Activated effector memory CD4-positive, alpha-beta T cell treated with Interleukin-2 at 50 U/mL for 16 hours (primary cell): Measurements from ENCODE around the gene PNRC1.
A peak's percentile ranks its signal among the peaks of the same experiment; 100 is the strongest.
"Not testable (repeated sequence)": the region's sequence is repeated elsewhere in the genome, so short reads cannot be mapped to it uniquely, and the experiment has no call there.

ENCODE experiments used
- DNase-seq: peaks from one replicate; pipeline ENCODE4 v3.0.0-alpha.2; 2020

PNRC1 gene

DNA sequence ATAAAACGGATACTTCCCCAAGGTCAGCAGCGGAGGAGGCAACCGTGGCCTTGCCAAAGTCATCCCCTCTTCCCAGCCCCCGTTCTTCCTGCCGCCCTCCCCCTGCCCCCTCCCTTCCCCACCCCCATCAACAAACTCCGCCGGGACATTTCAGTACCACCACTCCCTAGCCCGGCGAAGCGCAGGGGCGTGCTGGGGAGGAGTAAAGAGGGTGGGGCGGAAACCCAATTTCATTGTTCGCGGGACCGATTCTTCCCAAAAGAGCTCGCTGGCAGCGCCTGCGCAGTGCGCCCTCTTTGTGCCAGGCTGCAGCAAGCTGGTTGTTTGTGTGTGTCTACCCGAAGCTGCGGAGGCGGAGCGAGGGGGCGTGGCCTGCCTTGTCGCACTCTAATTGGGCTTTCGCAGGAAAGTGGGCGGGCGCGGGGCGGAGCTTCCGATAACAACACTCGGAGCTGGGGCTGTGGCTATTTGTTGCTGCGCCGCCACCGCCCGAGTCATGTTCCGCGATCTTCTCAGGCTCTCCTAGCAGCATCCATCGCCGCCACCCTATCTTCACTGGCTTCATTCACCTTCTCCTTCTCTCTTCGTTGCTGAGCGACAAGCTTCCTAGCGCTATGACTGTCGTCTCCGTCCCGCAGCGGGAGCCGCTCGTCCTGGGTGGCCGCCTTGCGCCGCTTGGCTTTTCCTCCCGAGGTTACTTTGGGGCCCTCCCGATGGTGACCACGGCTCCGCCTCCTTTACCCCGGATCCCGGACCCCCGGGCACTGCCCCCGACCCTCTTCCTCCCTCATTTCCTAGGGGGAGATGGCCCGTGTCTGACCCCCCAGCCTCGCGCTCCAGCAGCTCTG is at the start of gene PNRC1:
Gene PNRC1, plus strand, starts transcription at position 471 of the 848 bp plus-strand sequence. Its CDS starts 144 bp downstream, at position 615.
- peak; percentile 100 for DNase-seq

DNA sequence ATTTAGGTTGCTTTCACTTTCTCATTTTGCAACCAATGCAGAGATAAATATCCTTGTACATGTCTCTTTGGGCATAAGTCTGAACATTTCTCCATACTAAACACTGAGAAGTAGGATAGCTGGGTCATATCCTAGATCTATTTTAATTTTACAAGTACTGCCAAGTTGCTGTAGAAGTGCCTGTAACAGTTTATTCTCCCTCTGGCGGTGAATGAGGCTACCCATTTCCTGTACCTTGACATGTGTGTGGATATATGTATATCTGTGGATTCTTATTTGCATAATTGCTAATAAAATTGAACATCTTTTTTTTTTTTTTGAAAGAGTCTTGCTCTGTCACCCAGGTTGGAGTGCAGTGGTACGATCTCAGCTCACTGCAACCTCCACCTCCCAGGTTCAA is 48.0 kb upstream of the PNRC1 start:
- no peak for DNase-seq

DNA sequence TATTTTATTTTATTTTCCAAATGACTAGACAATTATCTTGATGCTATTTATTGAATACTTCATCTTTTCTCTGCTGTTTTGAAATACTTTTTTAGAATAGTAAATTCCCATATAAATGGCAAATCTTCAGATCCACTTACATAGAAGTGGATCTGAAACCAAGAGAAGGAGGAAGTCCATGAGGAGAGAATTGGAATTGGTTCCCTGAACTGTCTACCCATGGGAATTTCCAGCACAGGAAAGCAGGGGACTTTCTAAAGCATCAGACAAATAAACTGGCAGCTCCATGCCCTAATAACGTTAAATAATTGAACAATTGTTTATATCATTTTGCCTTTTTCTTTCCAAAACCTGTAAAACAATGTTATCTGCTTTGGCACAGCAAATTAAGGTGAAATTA is 47.1 kb upstream of the PNRC1 start:
- no peak for DNase-seq

DNA sequence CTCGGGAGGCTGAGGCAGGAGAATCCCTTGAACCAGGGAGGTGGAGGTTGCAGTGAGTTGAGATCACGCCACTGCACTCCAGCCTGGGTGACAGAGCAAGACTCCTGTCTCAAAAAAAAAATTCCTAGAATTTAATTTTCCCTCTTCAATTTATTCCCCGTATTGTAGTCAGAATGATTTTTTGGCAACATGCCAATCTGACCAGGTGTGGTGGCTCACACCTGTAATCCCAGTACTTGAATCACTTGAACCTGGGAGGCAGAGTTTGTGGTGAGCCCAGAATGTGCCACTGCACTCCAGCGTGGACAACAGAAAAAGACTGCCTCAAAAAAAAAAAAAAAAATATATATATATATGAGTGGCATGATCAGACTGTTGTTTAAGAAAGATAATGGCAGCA is 46.4 kb upstream of the PNRC1 start:
- not testable (repeated sequence) for DNase-seq

DNA sequence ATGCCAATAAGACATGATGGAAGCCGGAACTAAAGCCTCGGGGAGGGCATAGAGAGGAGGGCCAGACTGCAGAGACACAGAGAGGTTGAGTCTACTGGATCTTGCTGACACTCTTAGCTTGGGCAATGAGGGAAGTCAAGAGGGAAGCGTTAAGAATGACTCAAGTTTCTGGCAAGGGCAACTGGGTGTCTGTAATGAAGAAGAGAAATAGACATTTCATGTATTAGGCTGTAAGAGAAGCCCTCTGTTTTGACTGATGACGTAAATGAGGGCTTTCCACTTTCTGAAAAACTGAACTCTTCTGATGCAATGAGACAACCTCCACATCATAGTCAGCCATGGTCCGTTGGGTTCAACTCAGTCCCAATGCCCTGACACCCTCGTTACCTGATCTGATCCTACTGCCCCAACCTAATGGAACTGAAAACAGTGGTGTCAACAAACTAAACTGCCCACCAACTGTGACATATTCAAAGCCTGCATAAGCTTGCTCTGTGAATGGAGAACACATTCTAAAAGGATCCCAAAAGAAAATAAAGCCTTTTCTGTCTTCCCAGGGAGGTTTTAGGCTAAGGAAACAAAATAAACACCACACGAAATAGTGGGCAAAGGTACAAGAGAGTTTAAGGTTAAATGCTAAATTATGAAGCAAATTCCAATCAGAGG is 45.8 kb upstream of the PNRC1 start:
- no peak for DNase-seq

DNA sequence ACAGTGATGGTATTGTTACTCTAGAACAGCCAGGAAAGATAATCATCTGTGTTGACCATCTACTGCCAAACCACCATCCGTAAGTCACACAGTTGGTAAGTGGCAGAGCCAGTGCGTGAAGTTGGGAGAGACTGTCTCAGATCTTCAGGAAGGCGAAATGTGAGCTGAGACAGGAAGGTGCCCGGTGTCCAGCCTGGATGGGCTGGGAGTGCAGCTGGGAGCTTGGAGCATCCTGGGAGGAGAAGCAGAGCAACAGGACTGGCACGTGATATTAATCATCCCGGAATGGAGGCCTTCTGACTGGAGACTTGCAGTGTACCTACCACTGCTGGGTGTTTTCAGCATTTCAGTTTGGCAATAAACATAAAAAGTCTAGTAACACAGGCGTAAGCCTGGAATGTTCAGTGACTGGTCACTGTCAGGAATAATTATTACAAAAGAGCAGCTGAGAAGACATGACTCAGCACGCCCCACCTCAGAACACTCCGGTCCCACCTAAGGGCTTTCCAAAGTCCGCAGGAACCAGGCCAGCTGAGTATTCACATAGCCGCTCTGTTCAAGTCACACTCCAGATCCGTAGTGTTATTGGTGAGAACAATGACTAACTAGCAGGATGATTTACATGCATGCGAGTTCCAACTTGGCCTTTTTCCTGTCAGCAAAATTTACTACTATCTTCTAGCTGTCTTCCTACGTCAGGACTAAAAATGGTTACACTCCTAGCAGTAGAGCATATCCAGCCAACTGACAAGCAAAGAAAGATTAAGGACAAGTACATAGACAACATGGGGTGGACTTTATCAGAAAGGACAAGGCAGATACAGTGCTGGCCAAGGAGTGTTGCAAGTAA is 45.1 kb upstream of the PNRC1 start:
- DNase-seq, result no peak

DNA sequence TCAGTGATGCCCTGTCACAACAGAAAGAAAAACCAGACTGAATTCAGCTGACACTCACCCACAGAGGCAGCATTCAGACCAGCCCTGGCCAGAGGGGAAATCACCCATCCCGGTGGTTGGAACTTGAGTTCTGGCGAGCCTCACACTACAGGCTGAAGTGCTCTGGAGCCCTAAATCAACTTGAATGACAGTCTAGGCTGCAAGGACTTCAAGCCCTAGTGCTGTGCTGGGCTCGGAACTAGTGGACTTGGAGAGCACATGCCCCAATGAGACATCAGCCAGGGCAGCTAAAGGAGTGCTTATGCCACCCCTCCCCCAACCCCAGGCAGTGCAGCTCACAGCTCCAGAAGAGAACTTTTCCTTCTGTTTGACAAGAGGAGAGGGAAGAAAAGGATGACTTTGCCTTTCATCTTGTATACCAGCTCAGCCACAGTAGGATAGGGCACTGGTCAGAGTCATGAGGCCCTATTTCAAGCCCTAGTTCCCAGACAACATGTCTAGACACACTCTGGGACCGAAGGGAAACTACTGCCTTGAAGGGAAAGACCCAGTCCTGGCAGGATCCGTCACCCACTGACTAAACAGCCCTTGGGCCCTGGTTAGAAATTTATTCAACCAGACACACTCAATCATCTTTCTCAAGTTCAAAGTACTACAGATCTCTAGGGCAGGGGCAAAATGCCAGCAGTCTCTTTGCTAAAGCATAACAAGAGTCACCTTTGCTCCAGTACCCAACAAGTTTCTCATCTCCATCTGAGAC is 43.2 kb upstream of the PNRC1 start:
- DNase-seq, result no peak

DNA sequence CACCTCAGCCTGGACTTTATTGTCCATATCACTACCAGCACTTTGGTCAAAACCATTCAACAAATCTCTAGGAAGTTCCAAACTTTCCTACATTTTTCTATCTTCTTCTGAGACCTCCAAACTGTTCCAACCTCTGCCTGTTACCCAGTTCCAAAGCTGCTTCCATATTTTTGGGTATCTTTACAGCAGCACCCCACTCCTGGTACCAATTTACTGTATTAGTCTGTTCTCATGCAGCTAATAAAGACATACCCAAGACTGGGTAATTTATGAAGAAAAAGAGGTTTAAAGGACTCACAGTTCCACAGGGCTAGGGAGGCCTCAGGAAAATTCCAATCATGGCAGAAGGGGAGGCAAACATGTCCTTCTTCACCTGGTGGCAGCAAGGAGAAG is 42.7 kb upstream of the PNRC1 start:
- DNase-seq, result not testable (repeated sequence)

DNA sequence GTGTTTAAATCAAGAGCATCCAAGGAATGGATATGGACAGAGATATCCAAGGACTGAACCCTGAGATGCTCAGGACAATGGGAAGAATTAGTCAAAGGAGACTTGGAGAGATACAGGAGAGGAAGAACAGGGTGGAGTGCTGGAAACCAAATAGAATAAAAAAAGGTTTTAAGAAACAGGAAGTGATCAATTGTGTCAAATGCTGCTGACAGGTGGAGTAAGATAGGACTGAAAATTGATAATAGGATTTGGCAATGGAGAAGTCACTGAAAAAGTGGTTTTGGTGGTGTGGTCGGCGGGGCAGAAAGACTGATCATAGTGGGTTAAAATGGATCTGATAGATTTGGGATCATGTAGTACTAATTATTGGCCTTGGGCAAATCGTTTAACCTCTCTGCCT is 37.9 kb upstream of the PNRC1 start:
- DNase-seq, result no peak

DNA sequence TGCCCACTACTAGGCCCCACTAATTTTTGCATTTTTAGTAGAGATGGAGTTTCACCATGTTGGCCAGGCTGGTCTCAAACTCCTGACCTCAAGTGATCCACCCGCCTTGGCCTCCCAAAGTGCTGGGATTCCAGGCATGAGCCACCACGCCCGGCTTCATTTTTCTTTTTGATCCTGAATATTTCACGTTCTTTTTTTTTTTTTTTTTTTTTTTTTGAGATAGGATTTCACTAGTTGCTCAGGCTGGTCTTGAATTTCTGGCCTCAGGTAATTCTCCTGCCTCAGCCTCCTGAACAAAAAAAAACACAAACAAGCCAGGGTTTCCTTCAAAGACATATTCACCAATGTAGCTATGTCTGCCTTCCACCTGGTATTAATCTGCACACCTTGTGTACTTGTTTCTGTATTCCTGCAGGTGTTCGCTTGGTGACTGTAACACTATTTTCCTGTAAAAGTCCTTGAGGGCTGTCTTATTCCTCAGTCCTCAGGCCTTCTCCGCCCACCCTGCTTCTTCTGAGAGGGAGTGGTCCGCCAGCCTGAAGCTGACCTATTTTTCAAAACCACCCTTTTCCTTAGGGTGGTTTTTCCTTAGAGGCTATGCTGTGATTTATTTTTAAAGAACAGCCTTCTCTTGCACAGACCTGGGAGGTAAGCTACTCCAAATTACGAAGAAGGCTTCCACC is 36.1 kb upstream of the PNRC1 start:
- DNase-seq, result no peak

DNA sequence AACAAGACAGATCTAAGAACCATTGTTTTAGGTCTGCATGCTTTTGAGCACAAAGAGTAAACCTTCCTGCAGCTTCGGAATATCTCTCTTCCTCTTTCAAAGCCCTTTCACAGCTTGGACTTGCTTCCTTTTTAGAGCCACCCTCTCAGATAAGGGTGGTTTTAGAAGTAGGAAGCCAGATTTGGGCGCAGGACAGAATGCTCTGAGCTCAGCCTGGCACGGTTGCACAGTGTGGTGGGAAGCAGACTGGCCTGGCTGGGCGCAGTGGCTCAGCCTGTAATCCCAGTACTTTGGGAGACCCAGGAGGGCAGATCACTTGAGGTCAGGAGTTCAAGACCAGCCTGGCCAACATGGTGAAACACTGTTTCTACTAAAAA is 35.6 kb upstream of the PNRC1 start:
- no peak for DNase-seq

DNA sequence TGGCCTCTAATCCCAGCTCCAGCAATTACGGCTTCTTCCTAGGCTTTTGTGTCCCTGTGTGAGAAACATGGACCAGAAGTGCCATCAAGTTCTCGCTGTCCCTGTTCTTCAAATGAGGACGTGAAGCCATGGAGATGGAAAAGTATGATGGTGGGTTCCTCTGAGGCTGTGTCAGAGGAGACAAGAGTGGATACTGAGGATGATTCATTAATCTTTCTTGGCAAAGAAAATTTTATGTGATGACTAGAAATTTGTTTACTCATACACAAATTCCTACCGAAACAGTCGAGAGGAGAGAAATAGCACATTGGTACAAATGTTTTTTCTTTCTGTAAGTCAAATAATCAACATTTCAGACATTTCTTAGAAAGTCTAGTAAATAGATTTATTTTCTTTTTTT is 35.0 kb upstream of the PNRC1 start:
- no peak for DNase-seq

DNA sequence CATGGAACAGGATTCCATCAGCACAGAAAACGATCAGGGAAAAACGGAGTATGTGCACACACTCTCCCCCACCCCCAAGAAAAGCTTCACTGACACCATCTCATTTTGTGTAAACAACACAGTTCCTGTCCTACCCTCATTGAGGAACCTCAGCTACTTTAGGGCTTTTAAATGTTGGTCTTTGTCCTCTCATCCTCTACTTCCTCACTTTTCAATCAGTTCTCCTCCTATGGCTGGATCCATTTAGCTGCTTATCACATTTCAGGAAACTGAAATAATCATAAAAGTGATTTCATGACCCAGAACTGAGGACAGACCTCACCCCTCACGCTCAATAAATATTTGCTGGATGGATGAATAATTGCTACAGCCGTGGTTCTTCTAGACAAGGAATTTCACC is 33.1 kb upstream of the PNRC1 start:
- DNase-seq, result no peak

DNA sequence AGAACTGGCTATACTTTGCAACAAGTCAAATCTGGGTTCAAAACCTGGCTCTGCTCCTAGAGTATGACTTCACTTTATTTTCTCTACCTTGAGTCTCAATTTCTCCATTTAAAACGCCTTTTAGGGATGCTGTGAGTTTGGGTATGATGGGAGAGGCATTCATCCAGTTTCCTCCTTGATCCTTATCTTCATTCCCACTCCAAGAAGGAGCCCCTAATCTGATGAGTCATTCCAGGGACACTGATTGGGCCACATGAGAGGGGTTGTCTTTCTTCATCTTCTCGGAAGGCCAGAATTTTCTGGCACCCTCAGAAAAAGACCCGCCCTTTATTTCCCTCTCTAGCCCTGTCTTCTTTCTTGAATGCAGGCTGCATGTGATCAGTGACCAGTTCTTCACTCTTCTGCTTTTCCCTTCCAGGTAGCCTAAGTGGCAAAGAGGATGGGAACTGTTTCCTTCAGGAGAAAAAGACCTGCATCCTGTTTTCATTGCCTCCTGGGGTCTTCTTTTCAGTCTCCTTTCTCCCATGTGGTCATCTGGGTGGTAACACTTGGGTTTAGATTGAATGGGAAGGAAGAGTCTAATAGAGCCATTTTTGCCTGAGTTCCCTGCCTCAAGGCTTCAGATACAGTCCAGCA is 32.1 kb upstream of the PNRC1 start:
- no peak for DNase-seq

DNA sequence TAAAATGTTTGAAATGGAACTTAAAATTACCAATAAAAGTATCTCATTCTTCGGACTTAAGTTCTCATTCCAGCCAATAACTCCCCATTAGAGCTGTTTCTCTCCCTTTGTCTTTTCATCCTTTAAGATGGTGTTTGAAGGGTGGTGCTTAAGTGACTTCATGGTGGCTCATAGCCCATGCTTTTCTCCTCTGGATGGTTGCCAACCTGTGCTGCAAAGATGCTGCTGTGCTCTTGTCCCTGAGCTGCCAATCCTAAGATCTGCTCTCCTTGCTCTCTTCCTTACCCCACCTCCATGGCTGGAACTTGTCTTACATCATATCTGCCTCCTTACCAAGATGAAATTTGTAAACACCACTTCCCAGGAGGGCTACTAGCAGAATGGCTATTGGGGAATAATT is 31.6 kb upstream of the PNRC1 start:
- DNase-seq, result no peak

DNA sequence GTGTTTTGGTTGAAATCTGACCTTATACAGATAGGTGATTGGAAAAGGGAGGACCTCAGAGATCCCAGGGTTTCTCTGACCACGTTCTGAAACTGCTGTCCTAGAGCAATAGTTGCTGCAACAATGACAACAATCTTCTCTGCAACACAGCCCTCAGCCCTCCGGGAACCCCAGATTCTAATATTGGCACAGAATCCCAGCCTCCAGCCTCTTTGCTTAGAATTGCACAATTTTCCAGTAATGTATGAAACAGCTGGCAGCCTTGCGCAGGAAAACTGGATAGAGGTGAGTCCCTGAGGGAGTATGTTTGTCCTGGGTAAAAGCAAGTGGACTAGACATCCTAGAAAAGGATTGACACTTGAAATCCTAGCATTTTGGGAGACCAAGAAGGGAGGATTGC is 30.4 kb upstream of the PNRC1 start:
- DNase-seq, result no peak

DNA sequence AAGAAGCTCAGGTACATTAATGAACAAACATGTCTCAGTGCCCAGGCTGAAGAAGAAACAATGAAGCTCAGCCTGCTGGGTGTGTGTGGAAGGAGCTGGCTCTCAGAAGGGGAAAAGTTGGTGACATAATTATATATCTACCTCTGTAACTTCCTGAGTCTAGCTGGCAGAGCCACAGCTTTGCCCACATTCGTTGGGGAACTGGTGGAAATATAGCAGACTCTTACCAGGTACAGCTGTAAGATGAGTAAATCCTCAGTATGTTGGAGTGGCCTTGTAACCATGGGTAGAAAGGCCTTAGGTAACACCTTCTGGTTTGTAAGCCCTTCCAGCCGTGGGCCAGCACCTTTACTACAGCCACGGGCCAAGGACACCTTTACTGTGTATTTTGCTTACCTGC is 29.9 kb upstream of the PNRC1 start:
- DNase-seq, result no peak

DNA sequence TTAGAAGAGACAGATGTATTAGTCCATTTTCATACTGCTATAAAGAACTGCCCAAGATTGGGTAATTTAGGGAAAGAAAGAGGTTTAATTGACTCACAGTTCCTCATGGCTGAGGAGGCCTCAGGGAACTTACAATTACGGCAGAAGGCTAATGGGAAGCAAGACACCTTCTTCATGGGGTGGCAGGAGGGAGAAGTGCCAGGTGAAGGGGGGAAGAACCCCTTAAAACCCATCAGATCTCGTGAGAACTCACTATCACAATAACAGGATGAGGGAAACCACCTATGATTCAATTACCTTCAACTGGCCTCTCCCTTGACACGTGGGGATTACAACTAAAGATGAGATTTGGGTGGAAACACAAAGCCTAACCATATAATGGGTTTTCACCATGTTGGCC is 28.9 kb upstream of the PNRC1 start:
- no peak for DNase-seq

DNA sequence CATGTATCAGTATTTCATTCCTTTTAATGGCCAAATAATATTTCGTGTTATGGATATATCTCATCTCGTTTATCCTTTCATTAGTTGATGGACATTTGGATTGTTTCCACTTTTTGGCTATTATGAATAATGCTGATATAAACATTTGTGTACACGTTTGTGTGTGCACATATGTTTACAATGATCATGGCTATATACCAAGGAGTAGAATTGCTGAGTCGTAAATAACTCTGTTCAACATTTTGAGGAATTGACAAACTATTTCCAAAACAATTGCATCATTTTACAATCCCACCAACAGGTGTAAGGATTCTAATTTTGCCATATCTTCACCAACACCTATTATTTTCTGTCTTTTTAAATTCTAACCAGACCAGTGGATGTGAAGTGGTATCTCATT is 26.3 kb upstream of the PNRC1 start:
- no peak for DNase-seq

DNA sequence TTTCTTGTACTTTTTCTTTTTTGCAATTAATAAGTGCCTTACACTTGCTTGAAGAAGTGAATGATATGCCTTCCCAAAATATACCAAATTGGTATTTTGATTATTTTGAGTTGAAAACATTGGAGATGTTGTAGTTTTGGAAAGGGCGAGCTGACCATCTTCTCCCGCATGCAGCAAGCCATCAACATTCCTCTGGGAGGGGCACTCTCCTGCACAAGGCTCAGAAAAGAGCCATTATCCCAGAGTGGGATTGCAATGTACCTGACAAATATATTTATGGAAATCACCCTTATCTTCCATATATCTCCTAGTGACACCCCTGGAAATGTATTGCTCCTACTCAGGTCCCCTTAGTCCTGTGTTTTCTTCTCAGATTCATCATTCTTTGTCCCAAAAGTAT is 22.8 kb upstream of the PNRC1 start:
- DNase-seq, result no peak

DNA sequence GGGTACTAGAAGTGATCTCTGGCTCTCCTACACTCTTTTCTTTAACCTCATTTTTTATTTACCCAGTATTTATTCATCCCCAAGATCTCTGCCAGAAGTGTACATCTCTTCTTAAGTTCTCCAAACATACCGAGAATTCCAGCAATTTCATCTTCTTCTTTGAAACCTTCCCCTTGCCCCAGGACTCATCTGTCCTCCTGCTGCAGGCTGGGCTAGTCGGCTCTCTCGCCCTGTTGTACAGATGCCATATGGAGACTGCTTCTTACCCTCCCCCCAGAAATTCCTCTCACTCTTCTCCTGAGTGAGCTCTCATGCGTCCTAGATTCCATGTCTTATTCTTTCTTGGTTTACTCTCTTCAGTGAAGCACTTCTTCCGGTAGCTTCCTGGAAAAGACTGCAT is 21.9 kb upstream of the PNRC1 start:
- no peak for DNase-seq

DNA sequence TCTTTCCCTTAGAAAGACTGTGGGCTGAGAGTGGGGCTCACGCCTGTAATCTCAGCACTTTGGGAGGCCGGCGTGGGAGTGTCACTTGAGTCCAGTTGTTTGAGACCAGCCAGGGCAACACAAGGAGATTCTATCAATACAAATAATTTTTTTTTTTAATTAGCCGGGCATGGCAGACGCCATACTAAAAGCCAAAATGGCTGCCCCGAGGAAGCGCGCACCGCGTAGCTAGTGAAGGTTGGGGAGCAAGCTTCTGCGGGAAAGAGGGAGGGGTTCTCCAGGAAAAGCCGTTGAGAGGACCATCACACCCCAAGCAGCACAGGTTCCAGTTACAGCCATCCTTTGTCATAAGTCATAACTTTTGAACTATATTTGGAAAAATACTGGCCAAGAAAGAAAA is 21.3 kb upstream of the PNRC1 start:
- no peak for DNase-seq
